Stimulated activated CD4-positive, alpha-beta T cell treated with anti-CD3 and anti-CD28 coated beads, Interleukin-4, amount 100 ng/mL, for 1 hour (primary cell): ENCODE results near the gene NPIPB4.
"Not testable (repeated sequence)": the region's sequence is repeated elsewhere in the genome, so short reads cannot be mapped to it uniquely, and the experiment has no call there.

Experiments
- DNase-seq: peaks from one replicate; pipeline ENCODE4 v3.0.0-alpha.2; 2020

The NPIPB4 gene

DNA sequence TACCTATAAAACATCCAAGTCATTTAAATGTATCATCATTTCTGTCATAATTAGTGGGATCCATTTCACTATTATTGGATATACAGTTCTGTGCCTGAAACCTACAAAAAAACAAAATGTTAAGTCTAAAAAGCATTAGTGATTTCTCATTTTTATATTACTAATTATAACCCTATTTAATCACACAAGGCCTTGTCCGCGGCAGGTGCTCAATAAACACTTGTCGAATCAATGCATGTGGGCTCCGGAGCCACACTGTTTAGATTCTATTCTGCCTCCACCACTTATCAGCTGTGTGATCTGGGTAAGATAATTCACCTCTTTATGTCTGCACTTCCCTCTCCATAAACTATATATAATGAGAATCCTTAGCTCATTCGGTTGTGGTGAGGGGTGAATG lies at the start of gene NPIPB4:
NPIPB4 (minus strand) TSS at position 101 of the 400 bp plus-strand sequence. CDS start 378 bp downstream, outside the sequence.
- DNase-seq = not testable (repeated sequence)

- DNase-seq = not testable (repeated sequence)
These were observed 41.4 kb upstream of the NPIPB4 start for GRCh38 chr16:21898998-21899397.

GRCh38 chr16:21881988-21882387 lies 24.4 kb upstream of the NPIPB4 start:
- DNase-seq = peak; percentile 1

DNA sequence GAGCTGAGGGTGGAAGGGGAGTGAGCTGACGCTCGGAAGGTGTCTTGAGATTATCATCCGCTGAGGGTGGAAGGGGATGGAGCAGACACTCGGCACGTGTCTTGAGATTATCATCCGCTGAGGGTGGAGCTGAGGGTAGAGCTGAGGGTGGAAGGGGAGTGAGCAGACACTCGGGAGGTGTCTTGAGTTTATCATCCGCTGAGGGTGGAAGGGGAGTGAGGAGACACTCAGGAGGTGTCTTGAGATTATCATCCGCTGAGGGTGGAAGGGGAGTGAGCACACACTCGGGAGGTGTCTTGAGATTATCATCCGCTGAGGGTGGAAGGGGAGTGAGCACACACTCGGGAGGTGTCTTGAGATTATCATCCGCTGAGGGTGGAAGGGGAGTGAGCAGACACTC lies 20.4 kb downstream of the NPIPB4 start:
- DNase-seq = not testable (repeated sequence)

DNA sequence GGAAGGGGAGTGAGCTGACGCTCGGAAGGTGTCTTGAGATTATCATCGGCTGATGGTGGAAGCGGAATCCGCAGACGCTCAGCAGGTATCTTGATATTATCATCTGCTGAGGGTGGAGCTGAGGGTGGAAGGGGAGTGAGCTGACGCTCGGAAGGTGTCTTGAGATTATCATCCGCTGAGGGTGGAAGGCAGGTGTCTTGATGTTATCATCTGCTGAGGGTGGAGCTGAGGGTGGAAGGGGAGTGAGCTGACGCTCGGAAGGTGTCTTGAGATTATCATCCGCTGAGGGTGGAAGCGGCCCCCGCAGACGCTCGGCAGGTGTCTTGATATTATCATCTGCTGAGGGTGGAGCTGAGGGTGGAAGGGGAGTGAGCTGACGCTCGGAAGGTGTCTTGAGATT lies 21.2 kb downstream of the NPIPB4 start:
- DNase-seq = not testable (repeated sequence)

GRCh38 chr16:21835747-21836146 lies 21.8 kb downstream of the NPIPB4 start:
- not testable (repeated sequence) for DNase-seq

DNA sequence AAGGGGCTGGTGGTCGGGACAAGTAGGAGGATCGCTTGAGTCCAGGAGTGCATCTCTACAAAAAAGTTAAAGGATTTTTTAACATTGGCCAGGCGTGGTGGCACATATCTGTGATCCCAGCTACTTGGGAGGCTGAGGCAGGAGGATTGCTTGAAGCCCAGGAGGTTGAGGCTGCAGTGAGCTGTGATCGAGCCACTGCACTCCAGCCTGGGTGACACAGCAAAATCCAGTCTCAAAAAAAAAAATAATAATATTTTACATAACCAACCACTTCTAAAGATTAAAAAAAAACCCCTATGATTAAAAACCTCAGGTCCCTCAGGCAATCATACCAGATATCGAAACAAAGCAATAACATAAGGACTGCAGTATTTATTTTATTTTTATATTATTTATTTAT lies 23.3 kb downstream of the NPIPB4 start:
- DNase-seq = not testable (repeated sequence)

DNA sequence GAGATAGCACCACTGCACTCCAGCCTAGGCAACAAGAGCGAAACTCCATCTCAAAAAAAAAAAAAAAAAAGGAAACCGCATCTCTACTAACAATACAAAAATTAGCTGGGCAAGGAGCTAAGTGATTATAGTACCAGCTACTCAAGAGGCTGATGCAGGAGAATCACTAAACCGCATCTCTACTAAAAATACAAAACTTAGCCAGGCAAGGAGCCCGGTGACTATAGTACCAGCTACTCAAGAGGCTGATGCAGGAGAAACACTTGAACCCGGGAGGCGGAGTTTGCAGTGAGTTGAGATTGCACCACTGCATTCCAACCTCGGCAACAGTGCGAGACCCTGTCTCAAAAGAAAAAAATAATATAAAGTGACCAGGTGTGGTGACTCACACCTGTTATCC lies 27.6 kb downstream of the NPIPB4 start:
- not testable (repeated sequence) for DNase-seq

- DNase-seq = not testable (repeated sequence)
These were observed 31.4 kb downstream of the NPIPB4 start for GRCh38 chr16:21826067-21826706.

DNA sequence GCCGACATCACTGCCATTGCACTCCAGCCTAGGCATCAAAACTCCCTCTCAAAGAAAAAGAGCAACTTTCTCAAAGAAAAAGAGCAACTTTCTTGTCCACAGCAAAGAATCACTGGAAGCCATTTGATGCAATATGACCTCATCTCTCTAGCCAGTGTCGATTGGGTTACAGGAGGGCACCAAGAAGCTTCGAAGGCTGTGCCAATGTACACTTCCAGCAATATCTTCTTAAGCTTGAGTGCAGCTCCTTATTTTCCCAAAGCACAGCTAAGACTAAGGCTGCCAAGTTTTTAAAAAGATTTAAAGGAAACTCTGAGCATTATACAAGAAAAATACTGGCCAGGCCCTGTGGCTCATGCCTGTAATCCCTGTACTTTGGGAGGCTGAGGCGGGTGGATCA lies 32.0 kb downstream of the NPIPB4 start:
- DNase-seq = not testable (repeated sequence)

DNA sequence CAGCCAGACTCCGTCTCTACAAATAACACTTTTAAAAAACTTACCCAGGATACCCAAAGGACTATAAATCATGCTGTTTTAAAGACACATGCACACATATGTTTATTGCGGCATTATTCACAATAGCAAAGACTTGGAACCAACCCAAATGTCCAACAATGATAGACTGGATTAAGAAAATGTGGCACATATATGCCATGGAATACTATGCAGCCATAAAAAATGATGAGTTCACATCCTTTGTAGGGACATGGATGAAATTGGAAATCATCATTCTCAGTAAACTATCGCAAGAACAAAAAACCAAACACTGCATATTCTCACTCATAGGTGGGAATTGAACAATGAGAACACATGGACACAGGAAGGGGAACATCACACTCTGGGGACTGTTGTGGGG lies 34.3 kb downstream of the NPIPB4 start:
- DNase-seq = not testable (repeated sequence)

DNA sequence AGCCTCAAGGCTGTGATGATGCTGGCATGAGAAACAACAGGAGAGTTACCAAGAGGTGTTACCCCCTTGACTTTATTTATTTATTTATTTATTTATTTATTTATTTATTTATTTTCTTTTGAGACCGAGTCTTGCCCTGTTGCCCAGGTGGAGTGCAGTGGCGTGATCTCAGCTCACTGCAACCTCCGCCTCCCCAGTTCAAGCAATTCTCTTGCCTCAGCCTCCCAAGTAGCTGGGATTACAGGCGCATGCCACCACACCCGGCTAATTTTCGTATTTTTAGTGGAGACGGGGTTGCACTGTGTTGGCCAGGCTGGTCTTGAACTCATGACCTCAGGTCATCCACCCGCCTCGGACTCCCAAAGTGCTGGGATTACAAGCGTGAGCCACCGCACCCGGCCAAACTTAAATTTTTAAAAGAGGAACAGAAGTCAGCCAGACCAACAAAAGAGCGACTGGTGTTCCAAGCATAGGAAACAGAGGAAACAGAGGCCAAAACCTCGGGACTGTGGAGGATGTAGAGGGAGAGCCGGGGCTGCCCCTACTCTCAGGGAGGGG lies 36.6 kb downstream of the NPIPB4 start:
- not testable (repeated sequence) for DNase-seq

DNA sequence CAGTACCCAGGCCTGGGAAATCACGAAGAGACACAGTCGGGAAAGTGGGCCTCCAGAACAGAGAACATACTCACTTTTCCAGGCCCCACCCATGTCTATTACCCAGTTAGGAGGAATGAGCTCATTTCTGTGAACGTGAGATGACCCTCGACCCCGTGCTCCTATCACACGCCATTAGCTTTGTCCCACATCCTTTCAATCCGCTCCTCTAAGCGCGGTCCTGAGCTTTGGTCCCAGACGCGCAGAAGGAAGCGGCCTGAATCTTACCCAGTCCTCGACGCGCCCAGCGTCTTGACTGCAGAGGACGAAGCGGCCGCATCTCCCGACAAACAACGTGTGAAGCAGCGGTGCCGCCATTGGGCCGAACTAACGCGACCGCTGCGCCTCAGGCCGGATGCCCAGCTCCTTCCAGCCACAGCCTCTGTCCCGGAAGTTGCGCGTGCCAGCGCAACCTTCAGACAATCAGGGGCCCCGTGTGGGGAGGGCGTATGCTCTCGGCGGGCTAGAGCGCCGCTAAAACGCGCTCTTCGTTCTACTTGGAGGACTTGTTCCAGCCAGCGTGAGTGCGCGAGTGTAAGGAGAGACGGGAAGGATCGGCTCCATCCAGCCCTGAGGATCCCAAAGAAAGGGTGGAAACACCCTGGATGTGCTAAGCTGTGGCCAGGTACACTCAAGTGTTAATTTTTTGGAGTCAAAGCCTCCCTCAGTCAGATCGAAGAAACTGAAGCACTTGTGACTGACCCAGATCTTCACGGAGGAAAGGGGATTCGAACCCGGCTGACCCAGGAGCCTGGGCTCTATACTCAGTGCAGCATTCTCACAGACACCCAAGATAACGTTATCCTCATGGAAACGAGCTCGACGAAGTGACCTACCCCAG lies 37.3 kb downstream of the NPIPB4 start:
- DNase-seq = peak; percentile 67

GRCh38 chr16:21819617-21820016 lies 37.9 kb downstream of the NPIPB4 start:
- DNase-seq = not testable (repeated sequence)

DNA sequence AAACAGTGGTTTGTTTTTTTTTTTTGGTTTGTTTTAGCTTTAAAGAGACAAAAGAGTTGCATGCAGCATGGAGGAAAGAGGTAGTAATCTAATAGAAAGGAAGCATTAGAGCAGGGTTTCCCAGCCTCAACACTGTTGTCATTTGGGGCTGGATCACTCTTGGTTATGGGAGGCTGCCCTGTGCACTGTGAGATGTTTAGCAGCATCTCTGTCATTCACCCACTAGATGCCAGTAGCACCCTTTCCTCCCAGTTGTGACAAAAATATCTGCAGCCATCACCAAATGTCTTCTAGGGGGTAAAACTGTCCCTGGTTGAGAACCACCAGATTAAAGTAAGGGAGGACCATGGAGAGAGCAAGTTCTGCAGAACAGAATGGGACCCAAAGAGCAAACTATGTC lies 40.5 kb downstream of the NPIPB4 start:
- not testable (repeated sequence) for DNase-seq

- not testable (repeated sequence) for DNase-seq
These were observed 41.9 kb downstream of the NPIPB4 start for GRCh38 chr16:21815694-21816093.

DNA sequence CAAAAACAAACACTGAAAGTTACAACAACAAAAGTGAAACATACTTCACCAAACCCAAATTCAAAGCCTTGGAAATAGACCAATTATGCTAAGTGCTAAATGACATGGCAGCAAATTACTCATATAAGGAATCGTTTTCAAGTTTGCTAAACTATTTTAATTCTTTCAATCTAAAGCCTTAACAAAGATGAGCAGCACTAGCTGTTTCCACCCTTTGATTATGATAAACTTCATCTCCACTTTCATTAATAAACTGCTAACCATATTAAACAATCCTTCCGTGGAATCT lies 55.2 kb downstream of the NPIPB4 start:
- DNase-seq = not testable (repeated sequence)

DNA sequence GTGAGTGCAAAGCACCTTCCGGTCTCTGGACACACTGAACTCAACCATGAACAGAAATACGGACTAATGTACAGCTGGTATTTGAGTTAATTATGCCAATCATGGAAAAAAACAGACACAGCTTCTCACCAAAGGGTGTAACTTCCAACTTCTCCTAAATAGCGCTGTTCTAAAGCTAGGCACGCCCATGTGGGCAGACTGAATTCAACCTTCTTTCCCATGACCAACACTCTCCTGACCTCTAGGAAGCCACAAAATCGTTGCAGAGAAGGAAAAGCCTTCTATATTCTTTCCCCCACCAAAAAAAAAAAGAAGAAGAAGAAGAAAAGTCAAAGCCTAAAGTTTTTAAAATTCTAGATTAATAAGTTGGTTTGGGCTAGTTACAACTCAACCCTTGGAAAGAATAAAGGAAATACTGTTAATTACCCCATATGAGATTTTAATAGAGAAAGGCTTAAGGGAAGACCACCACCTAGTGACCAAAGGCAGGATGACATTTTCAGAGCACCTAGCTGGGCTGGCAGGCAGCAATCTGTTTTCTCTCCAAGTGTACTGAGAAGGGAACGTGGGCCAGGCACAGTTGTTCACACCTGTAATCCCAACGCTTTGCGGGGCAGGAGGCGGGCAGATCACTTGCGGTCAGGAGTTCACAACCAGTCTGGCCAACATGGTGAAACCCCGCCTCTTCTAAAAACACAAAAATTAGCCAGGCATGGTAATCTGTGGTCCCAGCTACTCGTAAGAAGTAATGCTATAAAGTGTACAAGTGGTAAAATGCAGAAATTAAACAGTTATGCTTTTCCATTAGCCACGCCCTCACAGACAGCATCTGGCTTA lies 55.8 kb downstream of the NPIPB4 start:
- DNase-seq = not testable (repeated sequence)

GRCh38 chr16:21798601-21799000 lies 59.0 kb downstream of the NPIPB4 start:
- DNase-seq = not testable (repeated sequence)

- DNase-seq = not testable (repeated sequence)
These were observed 64.2 kb downstream of the NPIPB4 start for GRCh38 chr16:21793310-21793709.

- DNase-seq = not testable (repeated sequence)
These were observed 67.0 kb downstream of the NPIPB4 start for GRCh38 chr16:21790506-21790905.
